ENCODE measurements around the gene GPR146. TPM values are rescaled to one million over a fixed set of nuclear protein-coding genes. Genes with fewer than 3 reads are reported as not detected.
"Not testable (repeated sequence)": the region's sequence is repeated elsewhere in the genome, so short reads cannot be mapped to it uniquely, and the experiment has no call there.

The GPR146 gene
- total and polyA plus RNA-seq, 2 of the 13 experiments (the other 11 are each of a cell fraction or from before 2014, with no cell fraction given) = 2.0 to 15.9 TPM

- in situ Hi-C loops (cut with HindIII; ENCODE audit: extremely low pct_ligation_motif_present, low pct_unique_long_range_greater_than_20kb); H2AFZ ChIP-seq (ENCODE audit: low read length); BruUV-seq (replicated peaks); POLR2A ChIA-PET; H4K20me1 ChIP-seq (ENCODE audit: insufficient read depth, low read length); H3K36me3 ChIP-seq (replicated peaks in 1 of 2; ENCODE audit: control insufficient read depth in 1 of 2, insufficient read depth in 2 of 2, low read length in 2 of 2); H3K9ac ChIP-seq (ENCODE audit: insufficient read depth, low read depth, low read length); ATAC-seq; FAIRE-seq; intact Hi-C loops (cut with micrococcal nuclease; ENCODE audit: unreplicated experiment); H3K4me3 ChIP-seq (replicated peaks in 1 of 3; ENCODE audit: insufficient read depth in 1 of 3, low read depth in 2 of 3, low read length in 3 of 3); H3K27ac ChIP-seq (ENCODE audit: extremely low read length, insufficient read depth, low read length); H3K4me2 ChIP-seq (ENCODE audit: low read depth, low read length); CTCF ChIA-PET (ENCODE audit: low intra/inter-chr PET ratio, low total read pairs); H3K9me3 ChIP-seq (ENCODE audit: low read length); H3K4me1 ChIP-seq (ENCODE audit: insufficient read depth, low read length); H3K27me3 ChIP-seq (ENCODE audit: control insufficient read depth in 1 of 2, insufficient read depth in 2 of 2, low read length in 2 of 2); DNase-seq (ENCODE audit: low spot score); H3K79me2 ChIP-seq (ENCODE audit: insufficient read depth, low read length): not testable (repeated sequence)
- 89% methylated on average over 1 of the region's 1 CpG for WGBS (ENCODE audit: low lambda C conversion rate)
Measured at GRCh38 chr7:1034769-1035168, 9.6 kb upstream of the GPR146 start.

GRCh38 chr7:1036164-1036928 is 8.0 kb upstream of the GPR146 start:
- H3K4me2 ChIP-seq (ENCODE audit: low read depth, low read length); H3K9ac ChIP-seq (ENCODE audit: insufficient read depth, low read depth, low read length); ATAC-seq; H3K79me2 ChIP-seq (ENCODE audit: insufficient read depth, low read length); H4K20me1 ChIP-seq (ENCODE audit: insufficient read depth, low read length); intact Hi-C loops (cut with micrococcal nuclease; ENCODE audit: unreplicated experiment); H3K4me3 ChIP-seq (replicated peaks in 1 of 3; ENCODE audit: insufficient read depth in 1 of 3, low read depth in 2 of 3, low read length in 3 of 3); in situ Hi-C loops (cut with HindIII; ENCODE audit: extremely low pct_ligation_motif_present, low pct_unique_long_range_greater_than_20kb); H3K27ac ChIP-seq (ENCODE audit: extremely low read length, insufficient read depth, low read length); H3K36me3 ChIP-seq (replicated peaks in 1 of 2; ENCODE audit: control insufficient read depth in 1 of 2, insufficient read depth in 2 of 2, low read length in 2 of 2); H2AFZ ChIP-seq (ENCODE audit: low read length); CTCF ChIA-PET (ENCODE audit: low intra/inter-chr PET ratio, low total read pairs); H3K9me3 ChIP-seq (ENCODE audit: low read length); POLR2A ChIA-PET; BruUV-seq (replicated peaks); H3K27me3 ChIP-seq (ENCODE audit: control insufficient read depth in 1 of 2, insufficient read depth in 2 of 2, low read length in 2 of 2); DNase-seq (ENCODE audit: low spot score): not testable (repeated sequence)
- WGBS (ENCODE audit: low lambda C conversion rate) = 99% methylated on average over 40 of the region's 40 CpGs
- FAIRE-seq = peak; percentile 84
- peaks cover 14% of the 10 kb centered on the region for H3K4me1 ChIP-seq (ENCODE audit: insufficient read depth, low read length)

- BruUV-seq (replicated peaks); H3K9me3 ChIP-seq (ENCODE audit: low read length); H2AFZ ChIP-seq (ENCODE audit: low read length); intact Hi-C loops (cut with micrococcal nuclease; ENCODE audit: unreplicated experiment); DNase-seq (ENCODE audit: low spot score); H3K4me3 ChIP-seq (replicated peaks in 1 of 3; ENCODE audit: insufficient read depth in 1 of 3, low read depth in 2 of 3, low read length in 3 of 3); H3K36me3 ChIP-seq (replicated peaks in 1 of 2; ENCODE audit: control insufficient read depth in 1 of 2, insufficient read depth in 2 of 2, low read length in 2 of 2); H4K20me1 ChIP-seq (ENCODE audit: insufficient read depth, low read length); CTCF ChIA-PET (ENCODE audit: low intra/inter-chr PET ratio, low total read pairs); ATAC-seq; in situ Hi-C loops (cut with HindIII; ENCODE audit: extremely low pct_ligation_motif_present, low pct_unique_long_range_greater_than_20kb); H3K27me3 ChIP-seq (ENCODE audit: control insufficient read depth in 1 of 2, insufficient read depth in 2 of 2, low read length in 2 of 2); H3K79me2 ChIP-seq (ENCODE audit: insufficient read depth, low read length): not testable (repeated sequence)
- FAIRE-seq = peak; percentile 8
- Histone ChIP-seq H3K27ac (ENCODE audit: extremely low read length, insufficient read depth, low read length) (peak overlapping the region; percentile 59), H3K9ac (ENCODE audit: insufficient read depth, low read depth, low read length) (peak overlapping the region; percentile 22; the same call in 1 of the 2 replicates), H3K4me2 (ENCODE audit: low read depth, low read length) (peak overlapping the region; percentile 60), H3K4me1 (ENCODE audit: insufficient read depth, low read length) (peaks cover 40% of the 10 kb centered on the region)
- POLR2A ChIA-PET = interaction anchor here (1.4 kb wide), 1 partner anchor 62 kb away, joined by 3 read pairs; no protein-coding TSS in a partner anchor
- WGBS (ENCODE audit: low lambda C conversion rate) = 17% methylated on average over 1 of the region's 1 CpG
- 0 out of 2 replicates have a peak, but pooled peaks have one; percentile 16 for TF ChIP-seq GATAD2A (CRISPR knock-in tag; IDR thresholded peaks at IDR 0.05)
- TF ChIP-seq CEBPB (IDR thresholded peaks at IDR 0.05; ENCODE audit: borderline replicate concordance, low read depth, low read length) = 0 out of 2 replicates have a peak, but pooled peaks have one; percentile 1
- 0 out of 2 replicates have a peak, but pooled peaks have one; percentile 19 for TF ChIP-seq ZMYM3 (CRISPR knock-in tag; IDR thresholded peaks at IDR 0.05)
- peak; percentile 94 for TF ChIP-seq TEAD3 (CRISPR knock-in tag; optimal IDR thresholded peaks at IDR 0.05; ENCODE audit: borderline replicate concordance)
- TF ChIP-seq CEBPG (CRISPR knock-in tag; IDR thresholded peaks at IDR 0.05) = peak; percentile 70
- peak; percentile 24; the same call in 1 of the 2 replicates for TF ChIP-seq RARA (CRISPR knock-in tag; IDR thresholded peaks at IDR 0.05)
- TF ChIP-seq ZNF770 (CRISPR knock-in tag; IDR thresholded peaks at IDR 0.05) = peak; percentile 89
- TF ChIP-seq ZNF460 (CRISPR knock-in tag; IDR thresholded peaks at IDR 0.05; ENCODE audit: borderline replicate concordance) = peak; percentile 38; the same call in 1 of the 2 replicates
- peak; percentile 16; the same call in 1 of the 2 replicates for TF ChIP-seq HNF4A (CRISPR knock-in tag; IDR thresholded peaks at IDR 0.05)
- TF ChIP-seq ZNF121 (CRISPR knock-in tag; IDR thresholded peaks at IDR 0.05) = peak; percentile 58
Measured at GRCh38 chr7:1040233-1040632, 4.1 kb upstream of the GPR146 start.

Measured in HepG2 (cell line).